ENCODE results near the gene MTERF2. TPM values are rescaled to one million over a fixed set of nuclear protein-coding genes. Genes with fewer than 3 reads are reported as not detected.
"Not testable (repeated sequence)": the region's sequence is repeated elsewhere in the genome, so short reads cannot be mapped to it uniquely, and the experiment has no call there.

MTERF2 gene
- total RNA-seq, 1 donor from 2014 or later = 20.4 TPM

DNA sequence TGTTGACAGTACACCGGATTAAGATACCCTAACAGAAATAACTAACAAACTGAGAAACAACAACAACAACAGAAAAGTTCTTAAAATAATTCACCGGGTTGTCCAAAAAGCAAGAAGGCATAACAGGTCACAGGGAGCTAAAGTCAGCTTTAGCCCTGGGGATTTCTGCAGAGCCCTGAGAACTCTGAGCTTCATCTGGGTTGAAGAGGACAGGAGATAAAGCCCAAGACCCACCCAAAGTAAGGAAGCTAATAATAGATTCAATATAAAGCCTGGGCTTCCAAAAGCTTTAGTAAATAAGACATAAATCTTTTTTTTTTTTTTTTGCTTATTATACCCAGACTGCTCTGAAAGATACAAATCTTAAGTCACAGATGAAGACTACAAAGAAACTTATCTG is 44.1 kb upstream of the MTERF2 start:
- H3K27ac Mint-ChIP-seq (ENCODE audit: unreplicated experiment) = no peak overlapping the region
- no peak for DNase-seq (ENCODE audit: low read depth, low spot score)
- H3K4me3 Mint-ChIP-seq = no peak overlapping the region
- peaks cover 4% of the 10 kb centered on the region for H3K36me3 Mint-ChIP-seq (ENCODE audit: low read depth)
- peaks cover 3% of the 10 kb centered on the region for H3K9me3 Mint-ChIP-seq
- no peaks in the 10 kb centered on the region for H3K27me3 Mint-ChIP-seq (ENCODE audit: low read depth)
- TF ChIP-seq, protein P1, sequence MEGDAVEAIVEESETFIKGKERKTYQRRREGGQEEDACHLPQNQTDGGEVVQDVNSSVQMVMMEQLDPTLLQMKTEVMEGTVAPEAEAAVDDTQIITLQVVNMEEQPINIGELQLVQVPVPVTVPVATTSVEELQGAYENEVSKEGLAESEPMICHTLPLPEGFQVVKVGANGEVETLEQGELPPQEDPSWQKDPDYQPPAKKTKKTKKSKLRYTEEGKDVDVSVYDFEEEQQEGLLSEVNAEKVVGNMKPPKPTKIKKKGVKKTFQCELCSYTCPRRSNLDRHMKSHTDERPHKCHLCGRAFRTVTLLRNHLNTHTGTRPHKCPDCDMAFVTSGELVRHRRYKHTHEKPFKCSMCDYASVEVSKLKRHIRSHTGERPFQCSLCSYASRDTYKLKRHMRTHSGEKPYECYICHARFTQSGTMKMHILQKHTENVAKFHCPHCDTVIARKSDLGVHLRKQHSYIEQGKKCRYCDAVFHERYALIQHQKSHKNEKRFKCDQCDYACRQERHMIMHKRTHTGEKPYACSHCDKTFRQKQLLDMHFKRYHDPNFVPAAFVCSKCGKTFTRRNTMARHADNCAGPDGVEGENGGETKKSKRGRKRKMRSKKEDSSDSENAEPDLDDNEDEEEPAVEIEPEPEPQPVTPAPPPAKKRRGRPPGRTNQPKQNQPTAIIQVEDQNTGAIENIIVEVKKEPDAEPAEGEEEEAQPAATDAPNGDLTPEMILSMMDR (conservative IDR thresholded peaks at IDR 0.05) = no peak
- peaks cover 20% of the 10 kb centered on the region for H3K4me1 Mint-ChIP-seq

DNA sequence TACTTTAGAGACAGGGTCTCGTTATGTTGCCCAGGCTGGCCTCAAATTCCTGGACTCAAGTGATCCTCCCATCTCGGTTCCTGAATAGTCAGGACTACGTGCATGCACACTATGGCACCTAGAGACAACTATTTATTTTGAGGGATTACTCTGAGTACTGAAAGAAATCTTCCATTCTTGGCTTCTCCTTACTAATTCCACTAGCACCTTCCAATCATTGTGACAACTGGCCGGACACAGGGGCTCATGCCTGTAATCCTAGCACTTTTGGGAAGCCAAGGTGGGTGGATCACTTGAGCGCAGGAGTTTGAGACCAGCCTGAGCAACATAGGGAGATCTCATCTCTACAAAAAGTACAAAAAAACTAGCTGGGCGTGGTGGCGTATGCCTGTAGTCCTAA is 42.1 kb upstream of the MTERF2 start:
- TF ChIP-seq, protein P1 (conservative IDR thresholded peaks at IDR 0.05) = no peak
- no peak for DNase-seq (ENCODE audit: low read depth, low spot score)
- H3K27ac Mint-ChIP-seq (ENCODE audit: unreplicated experiment) = no peak overlapping the region
- H3K27me3 Mint-ChIP-seq (ENCODE audit: low read depth) = no peaks in the 10 kb centered on the region
- H3K36me3 Mint-ChIP-seq (ENCODE audit: low read depth) = no peaks in the 10 kb centered on the region
- no peak overlapping the region for H3K4me3 Mint-ChIP-seq
- peaks cover 20% of the 10 kb centered on the region for H3K4me1 Mint-ChIP-seq
- no peaks in the 10 kb centered on the region for H3K9me3 Mint-ChIP-seq

DNA sequence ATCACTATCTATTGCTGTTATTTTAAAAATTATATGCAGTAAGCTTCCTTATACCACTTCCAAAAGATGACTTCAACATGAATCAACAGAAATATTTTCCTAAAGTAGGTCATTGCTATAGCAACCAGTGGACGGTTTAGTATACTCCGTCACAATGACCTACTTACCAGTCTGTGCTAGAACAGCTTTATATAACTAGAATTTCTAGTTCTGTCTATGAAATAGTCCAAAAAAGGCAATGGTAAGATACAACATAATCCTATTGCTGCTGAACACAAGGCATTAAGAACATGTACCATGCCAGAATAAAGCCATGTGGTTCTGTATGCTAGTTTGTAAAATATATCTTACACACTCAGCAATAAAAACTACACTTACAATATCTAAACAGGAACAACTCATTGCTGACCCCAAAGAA is 40.7 kb upstream of the MTERF2 start:
- Mint-ChIP-seq H3K4me1 (peaks cover 20% of the 10 kb centered on the region), H3K27me3 (ENCODE audit: low read depth) (no peaks in the 10 kb centered on the region), H3K27ac (ENCODE audit: unreplicated experiment) (no peak overlapping the region), H3K9me3 (no peaks in the 10 kb centered on the region), H3K4me3 (no peak overlapping the region), H3K36me3 (ENCODE audit: low read depth) (no peaks in the 10 kb centered on the region)
- TF ChIP-seq, protein P1 (conservative IDR thresholded peaks at IDR 0.05) = no peak
- DNase-seq (ENCODE audit: low read depth, low spot score) = no peak

DNA sequence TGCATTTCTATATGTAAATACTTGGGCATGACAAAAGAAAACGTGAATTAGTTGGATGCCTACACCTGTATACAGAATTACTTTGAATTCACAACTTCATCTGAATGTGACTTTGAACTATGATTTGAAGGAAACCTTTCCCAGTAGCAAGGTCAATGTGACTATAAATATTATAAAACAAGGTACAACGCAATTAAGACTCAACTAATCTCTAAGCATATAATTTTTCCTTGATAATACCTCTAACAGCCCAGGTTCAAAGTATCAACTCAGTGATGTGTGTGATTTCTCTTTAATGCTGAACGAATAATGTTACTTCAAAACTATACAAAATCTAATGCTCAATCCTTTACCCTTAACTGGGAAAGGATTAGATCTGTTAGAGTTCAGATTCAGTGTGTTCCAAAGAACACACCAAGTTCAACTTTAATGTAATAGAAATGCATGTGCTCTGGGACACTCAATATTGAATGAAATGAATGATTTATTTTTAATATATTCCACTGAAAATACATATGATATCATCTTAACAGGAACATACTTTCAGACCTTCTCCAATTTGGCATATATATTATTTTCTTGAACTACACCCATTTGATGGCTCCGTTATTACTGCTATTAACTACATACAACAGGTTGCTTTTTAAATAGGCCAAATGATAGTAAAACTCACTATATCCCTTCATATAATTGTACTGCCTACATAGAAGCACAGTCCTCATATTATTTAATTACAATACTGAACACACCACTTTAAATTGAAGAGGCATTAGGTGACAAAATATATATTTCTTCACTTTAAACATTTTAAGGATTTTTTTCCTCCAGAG is 40.1 kb upstream of the MTERF2 start:
- Mint-ChIP-seq H3K4me1 (peaks cover 20% of the 10 kb centered on the region), H3K36me3 (ENCODE audit: low read depth) (no peaks in the 10 kb centered on the region), H3K27me3 (ENCODE audit: low read depth) (no peaks in the 10 kb centered on the region), H3K27ac (ENCODE audit: unreplicated experiment) (no peak overlapping the region), H3K9me3 (no peaks in the 10 kb centered on the region), H3K4me3 (no peak overlapping the region)
- no peak for DNase-seq (ENCODE audit: low read depth, low spot score)
- TF ChIP-seq, protein P1 (conservative IDR thresholded peaks at IDR 0.05) = no peak

DNA sequence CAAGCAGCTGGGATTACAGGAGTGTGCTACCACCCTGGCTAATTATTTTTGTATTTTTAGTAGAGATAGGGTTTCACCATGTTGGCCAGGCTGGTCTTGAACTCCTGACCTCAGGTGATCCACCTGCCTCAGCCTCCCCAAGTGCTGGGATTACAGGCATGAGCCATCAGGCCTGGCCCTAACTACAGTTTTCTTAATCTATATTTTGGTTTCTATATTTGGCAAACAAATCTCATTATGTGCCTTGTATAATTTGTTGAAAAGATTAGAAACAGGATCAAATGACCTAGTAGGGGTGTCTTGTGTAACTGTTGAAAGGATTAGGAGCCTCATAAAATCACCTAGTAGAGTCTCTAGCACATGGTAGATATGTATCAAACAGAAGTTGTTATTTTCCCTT is 39.4 kb upstream of the MTERF2 start:
- H3K9me3 Mint-ChIP-seq; DNase-seq (ENCODE audit: low read depth, low spot score); H3K4me3 Mint-ChIP-seq; H3K27me3 Mint-ChIP-seq (ENCODE audit: low read depth); H3K36me3 Mint-ChIP-seq (ENCODE audit: low read depth); H3K27ac Mint-ChIP-seq (ENCODE audit: unreplicated experiment): not testable (repeated sequence)
- peaks cover 20% of the 10 kb centered on the region for H3K4me1 Mint-ChIP-seq

DNA sequence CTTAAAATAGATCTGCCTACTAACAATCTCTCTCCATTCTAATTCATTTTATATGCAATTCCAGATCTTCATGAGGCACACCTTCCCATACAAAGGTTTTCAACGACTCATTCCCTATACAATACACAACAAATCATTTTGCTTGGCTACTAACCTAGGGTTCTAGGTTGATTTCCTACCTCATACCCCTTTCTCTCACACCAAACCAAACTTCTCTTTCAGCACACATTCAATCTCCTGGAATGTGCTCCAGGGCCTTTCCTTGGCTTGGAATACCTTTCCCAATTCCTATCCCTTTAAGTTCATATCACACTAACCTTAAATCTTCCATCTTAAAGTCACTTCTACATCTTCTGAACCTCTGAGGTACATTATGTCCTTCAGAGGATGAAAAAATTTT is 38.7 kb upstream of the MTERF2 start:
- Mint-ChIP-seq H3K4me3 (no peak overlapping the region), H3K4me1 (peaks cover 20% of the 10 kb centered on the region)

More for the DNA sequence above, 38.7 kb upstream of the MTERF2 start:
- H3K27me3 Mint-ChIP-seq (ENCODE audit: low read depth) = no peaks in the 10 kb centered on the region
- DNase-seq (ENCODE audit: low read depth, low spot score) = no peak
- H3K27ac Mint-ChIP-seq (ENCODE audit: unreplicated experiment) = no peak overlapping the region
- H3K9me3 Mint-ChIP-seq = no peaks in the 10 kb centered on the region
- H3K36me3 Mint-ChIP-seq (ENCODE audit: low read depth) = no peaks in the 10 kb centered on the region
- TF ChIP-seq, protein P1 (conservative IDR thresholded peaks at IDR 0.05) = no peak
